ENCODE results near the gene C2orf49.

- no peak for TF ChIP-seq EZH2 (IDR thresholded peaks at IDR 0.05; ENCODE audit: borderline replicate concordance, low read length)
- TF ChIP-seq, protein P1, sequence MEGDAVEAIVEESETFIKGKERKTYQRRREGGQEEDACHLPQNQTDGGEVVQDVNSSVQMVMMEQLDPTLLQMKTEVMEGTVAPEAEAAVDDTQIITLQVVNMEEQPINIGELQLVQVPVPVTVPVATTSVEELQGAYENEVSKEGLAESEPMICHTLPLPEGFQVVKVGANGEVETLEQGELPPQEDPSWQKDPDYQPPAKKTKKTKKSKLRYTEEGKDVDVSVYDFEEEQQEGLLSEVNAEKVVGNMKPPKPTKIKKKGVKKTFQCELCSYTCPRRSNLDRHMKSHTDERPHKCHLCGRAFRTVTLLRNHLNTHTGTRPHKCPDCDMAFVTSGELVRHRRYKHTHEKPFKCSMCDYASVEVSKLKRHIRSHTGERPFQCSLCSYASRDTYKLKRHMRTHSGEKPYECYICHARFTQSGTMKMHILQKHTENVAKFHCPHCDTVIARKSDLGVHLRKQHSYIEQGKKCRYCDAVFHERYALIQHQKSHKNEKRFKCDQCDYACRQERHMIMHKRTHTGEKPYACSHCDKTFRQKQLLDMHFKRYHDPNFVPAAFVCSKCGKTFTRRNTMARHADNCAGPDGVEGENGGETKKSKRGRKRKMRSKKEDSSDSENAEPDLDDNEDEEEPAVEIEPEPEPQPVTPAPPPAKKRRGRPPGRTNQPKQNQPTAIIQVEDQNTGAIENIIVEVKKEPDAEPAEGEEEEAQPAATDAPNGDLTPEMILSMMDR (conservative IDR thresholded peaks at IDR 0.05 in 1 of 2, IDR thresholded peaks at IDR 0.05 in 1 of 2; ENCODE audit: extremely low read depth in 1 of 2, insufficient read depth in 1 of 2, low read depth in 1 of 2, low read length in 2 of 2), result no peak
These were observed 3.1 kb upstream of the C2orf49 start for GRCh38 chr2:105334211-105334610.
